HCT116 (cell line): ENCODE measurements around the gene COL19A1.

ENCODE experiments used
- EZH2 ChIP-seq: fragments of 200-600 bp; sonication (generic); IDR thresholded peaks from 2 replicates; pipeline ENCODE4 v1.6.1; 2017; ENCODE audit warnings: antibody characterized with exemption, mixed run types
- POLR2AphosphoS5 ChIP-seq: IDR thresholded peaks from 2 replicates; pipeline ENCODE4 v1.6.1; 2011; ENCODE audit warnings: mild to moderate bottlenecking, low read depth, low read length, moderate library complexity
- TF ChIP-seq, protein P1 (sequence below), 3 experiments: fragments of 200-600 bp in 1 of 3; sonication (generic) in 1 of 3; IDR thresholded peaks in 2 of 3; conservative IDR thresholded peaks in 1 of 3; 2 replicates each; pipeline ENCODE4 v1.5.1; 2012 to 2017; ENCODE audit warnings: low read depth in 2 of 3, low read length in 2 of 3, antibody characterized with exemption in 1 of 3, borderline replicate concordance in 1 of 3, control low read depth in 1 of 3, mild to moderate bottlenecking in 1 of 3, mixed read lengths in 1 of 3, mixed run types in 1 of 3, moderate library complexity in 1 of 3; ENCODE audit not compliant: insufficient read depth in 1 of 3

DNA sequence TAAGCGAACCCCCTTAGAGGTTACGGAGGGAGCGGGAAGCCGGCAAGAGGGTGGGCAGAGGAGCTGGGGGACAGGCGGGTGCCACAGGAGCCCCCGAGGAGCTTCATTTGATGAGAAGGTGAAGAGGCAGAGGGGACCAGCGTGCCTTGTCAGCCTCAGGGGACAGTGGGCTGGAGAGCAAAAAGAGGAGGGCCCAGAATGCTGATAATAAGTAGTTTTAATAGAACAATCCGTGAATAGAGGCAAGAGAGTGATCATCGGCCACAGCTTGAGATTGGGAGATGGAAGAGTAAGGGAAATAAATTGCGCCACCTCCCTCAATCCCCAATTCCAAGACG is 1.3 kb downstream of the COL19A1 start:
- TF ChIP-seq POLR2AphosphoS5 (no peak), EZH2 (no peak)
- TF ChIP-seq, protein P1, sequence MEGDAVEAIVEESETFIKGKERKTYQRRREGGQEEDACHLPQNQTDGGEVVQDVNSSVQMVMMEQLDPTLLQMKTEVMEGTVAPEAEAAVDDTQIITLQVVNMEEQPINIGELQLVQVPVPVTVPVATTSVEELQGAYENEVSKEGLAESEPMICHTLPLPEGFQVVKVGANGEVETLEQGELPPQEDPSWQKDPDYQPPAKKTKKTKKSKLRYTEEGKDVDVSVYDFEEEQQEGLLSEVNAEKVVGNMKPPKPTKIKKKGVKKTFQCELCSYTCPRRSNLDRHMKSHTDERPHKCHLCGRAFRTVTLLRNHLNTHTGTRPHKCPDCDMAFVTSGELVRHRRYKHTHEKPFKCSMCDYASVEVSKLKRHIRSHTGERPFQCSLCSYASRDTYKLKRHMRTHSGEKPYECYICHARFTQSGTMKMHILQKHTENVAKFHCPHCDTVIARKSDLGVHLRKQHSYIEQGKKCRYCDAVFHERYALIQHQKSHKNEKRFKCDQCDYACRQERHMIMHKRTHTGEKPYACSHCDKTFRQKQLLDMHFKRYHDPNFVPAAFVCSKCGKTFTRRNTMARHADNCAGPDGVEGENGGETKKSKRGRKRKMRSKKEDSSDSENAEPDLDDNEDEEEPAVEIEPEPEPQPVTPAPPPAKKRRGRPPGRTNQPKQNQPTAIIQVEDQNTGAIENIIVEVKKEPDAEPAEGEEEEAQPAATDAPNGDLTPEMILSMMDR (IDR thresholded peaks at IDR 0.05 in 2 of 3, conservative IDR thresholded peaks at IDR 0.05 in 1 of 3; ENCODE audit: borderline replicate concordance in 1 of 3, insufficient read depth in 1 of 3, low read depth in 2 of 3, low read length in 2 of 3) = no peak
